ENCODE results near the gene THRB. TPM values are rescaled to one million over a fixed set of nuclear protein-coding genes. Genes with fewer than 3 reads are reported as not detected.

The THRB gene
- total RNA-seq, 4 donors from 2014 or later, result 3.7 to 11.3 (median 6.1) TPM

DNA sequence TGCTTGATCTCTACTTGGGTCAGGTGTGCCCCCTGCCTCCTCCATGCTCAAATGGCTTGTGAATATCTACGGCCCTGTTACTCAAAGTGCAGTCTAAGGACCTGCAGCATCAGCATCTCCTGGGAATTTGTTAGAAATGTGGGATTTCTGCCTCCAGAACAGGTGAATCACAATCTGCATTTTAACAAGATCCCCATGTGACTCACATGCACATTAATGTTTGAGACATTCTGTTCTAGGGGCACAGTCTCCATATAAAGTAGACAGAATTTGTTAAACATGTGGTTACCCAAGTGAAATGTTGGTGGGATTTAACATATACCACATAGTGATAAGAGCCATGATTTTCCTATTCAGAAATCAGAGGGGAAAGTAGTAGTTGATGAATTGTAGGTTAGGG, 293.3 kb downstream of the THRB start:
- DNase-seq, result no peak
- Histone ChIP-seq H3K36me3 (no peaks in the 10 kb centered on the region), H3K27ac (no peak overlapping the region), H3K9me3 (no peaks in the 10 kb centered on the region), H3K4me1 (no peaks in the 10 kb centered on the region), H3K27me3 (no peaks in the 10 kb centered on the region), H3K4me3 (no peak overlapping the region)
- intact Hi-C loops (cut with DNase I), result no loop called here
- TF ChIP-seq, protein P1, sequence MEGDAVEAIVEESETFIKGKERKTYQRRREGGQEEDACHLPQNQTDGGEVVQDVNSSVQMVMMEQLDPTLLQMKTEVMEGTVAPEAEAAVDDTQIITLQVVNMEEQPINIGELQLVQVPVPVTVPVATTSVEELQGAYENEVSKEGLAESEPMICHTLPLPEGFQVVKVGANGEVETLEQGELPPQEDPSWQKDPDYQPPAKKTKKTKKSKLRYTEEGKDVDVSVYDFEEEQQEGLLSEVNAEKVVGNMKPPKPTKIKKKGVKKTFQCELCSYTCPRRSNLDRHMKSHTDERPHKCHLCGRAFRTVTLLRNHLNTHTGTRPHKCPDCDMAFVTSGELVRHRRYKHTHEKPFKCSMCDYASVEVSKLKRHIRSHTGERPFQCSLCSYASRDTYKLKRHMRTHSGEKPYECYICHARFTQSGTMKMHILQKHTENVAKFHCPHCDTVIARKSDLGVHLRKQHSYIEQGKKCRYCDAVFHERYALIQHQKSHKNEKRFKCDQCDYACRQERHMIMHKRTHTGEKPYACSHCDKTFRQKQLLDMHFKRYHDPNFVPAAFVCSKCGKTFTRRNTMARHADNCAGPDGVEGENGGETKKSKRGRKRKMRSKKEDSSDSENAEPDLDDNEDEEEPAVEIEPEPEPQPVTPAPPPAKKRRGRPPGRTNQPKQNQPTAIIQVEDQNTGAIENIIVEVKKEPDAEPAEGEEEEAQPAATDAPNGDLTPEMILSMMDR (IDR thresholded peaks at IDR 0.05), result no peak
- TF ChIP-seq POLR2A (IDR thresholded peaks at IDR 0.05), result no peak
- WGBS, 2 donors, result 100% methylated on average over 1 of the region's 1 CpG

DNA sequence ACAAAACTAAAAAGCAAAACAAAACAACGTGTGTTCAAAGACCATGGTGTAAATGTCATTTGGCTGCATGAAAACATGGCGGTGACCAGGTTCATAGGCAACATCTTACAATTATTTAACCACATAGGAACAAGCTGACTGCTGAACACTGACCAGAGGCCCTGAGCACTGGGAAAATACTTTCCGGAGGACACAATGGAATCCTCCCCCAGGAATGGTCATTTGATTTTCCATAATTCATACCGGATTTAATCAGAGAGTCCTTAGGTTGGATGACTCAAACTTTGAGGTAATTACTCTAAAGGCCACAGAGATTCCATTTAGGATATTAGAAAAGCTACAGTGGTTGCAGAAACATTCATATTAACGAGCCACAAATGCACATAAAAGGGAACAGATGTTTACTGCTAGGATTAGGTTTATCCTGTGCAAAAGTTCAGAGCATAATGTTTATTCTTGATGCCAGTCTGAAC, 294.8 kb downstream of the THRB start:
- no peaks in the 10 kb centered on the region for H3K36me3 ChIP-seq
- intact Hi-C loops (cut with DNase I), result no loop called here
- DNase-seq, result no peak
- no peaks in the 10 kb centered on the region for H3K9me3 ChIP-seq
- no peak overlapping the region for H3K4me3 ChIP-seq
- WGBS, 2 donors, result 62 to 73% methylated on average over 5 of the region's 5 CpGs
- no peak for TF ChIP-seq POLR2A (IDR thresholded peaks at IDR 0.05)
- TF ChIP-seq, protein P1 (IDR thresholded peaks at IDR 0.05), result no peak
- H3K27ac ChIP-seq, result no peak overlapping the region
- no peaks in the 10 kb centered on the region for H3K4me1 ChIP-seq
- no peaks in the 10 kb centered on the region for H3K27me3 ChIP-seq

DNA sequence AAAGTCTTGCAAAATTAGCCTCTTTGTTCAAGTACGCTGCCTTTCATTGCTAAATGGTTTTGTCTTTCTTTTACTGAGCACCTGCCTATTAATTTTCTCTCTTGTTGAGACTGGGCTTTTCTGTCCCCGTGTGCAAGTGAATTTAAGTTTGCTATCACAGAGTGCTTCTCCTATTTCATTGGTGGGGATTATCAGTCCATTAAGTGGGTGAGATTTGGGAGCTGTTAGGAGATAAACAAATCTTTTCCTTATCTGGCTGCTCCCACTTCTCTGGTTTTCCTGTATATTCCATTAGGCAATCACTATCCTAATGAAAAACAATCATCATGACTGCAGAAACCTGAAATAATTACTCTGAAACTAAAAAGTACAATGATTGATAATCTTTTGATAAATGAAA, 295.4 kb downstream of the THRB start:
- no peak for TF ChIP-seq POLR2A (IDR thresholded peaks at IDR 0.05)
- TF ChIP-seq, protein P1 (IDR thresholded peaks at IDR 0.05), result no peak
- H3K9me3 ChIP-seq, result no peaks in the 10 kb centered on the region
- H3K27ac ChIP-seq, result no peak overlapping the region
- intact Hi-C loops (cut with DNase I), result no loop called here
- 78 to 83% methylated on average over 2 of the region's 2 CpGs for WGBS, 2 donors
- H3K4me3 ChIP-seq, result no peak overlapping the region
- no peaks in the 10 kb centered on the region for H3K4me1 ChIP-seq
- DNase-seq, result no peak
- H3K27me3 ChIP-seq, result no peaks in the 10 kb centered on the region
- no peaks in the 10 kb centered on the region for H3K36me3 ChIP-seq

DNA sequence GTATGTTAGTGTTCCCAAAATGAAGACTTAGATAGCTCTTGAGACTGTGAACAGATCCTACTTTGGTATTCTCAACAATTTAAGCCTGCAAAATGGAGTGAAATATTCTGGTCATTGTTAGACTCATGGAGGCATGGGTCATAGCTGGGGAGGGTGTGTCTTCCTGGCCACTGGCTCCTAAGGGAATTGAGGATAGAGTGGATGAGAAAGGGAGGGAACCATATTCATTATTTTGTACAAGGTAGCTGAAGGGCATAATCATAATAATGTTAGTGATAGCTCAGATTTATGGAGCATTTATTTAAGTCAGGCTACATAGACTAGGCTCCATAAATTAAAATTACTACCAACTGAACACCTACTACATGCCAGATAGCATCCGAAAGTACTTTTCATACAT, 295.9 kb downstream of the THRB start:
- TF ChIP-seq, protein P1 (IDR thresholded peaks at IDR 0.05), result no peak
- no peak for TF ChIP-seq POLR2A (IDR thresholded peaks at IDR 0.05)
- 80 to 100% methylated on average over 1 of the region's 1 CpG for WGBS, 2 donors
- Histone ChIP-seq H3K27ac (no peak overlapping the region), H3K4me1 (no peaks in the 10 kb centered on the region), H3K27me3 (no peaks in the 10 kb centered on the region), H3K9me3 (no peaks in the 10 kb centered on the region), H3K36me3 (no peaks in the 10 kb centered on the region), H3K4me3 (no peak overlapping the region)
- no peak for DNase-seq
- intact Hi-C loops (cut with DNase I), result no loop called here

DNA sequence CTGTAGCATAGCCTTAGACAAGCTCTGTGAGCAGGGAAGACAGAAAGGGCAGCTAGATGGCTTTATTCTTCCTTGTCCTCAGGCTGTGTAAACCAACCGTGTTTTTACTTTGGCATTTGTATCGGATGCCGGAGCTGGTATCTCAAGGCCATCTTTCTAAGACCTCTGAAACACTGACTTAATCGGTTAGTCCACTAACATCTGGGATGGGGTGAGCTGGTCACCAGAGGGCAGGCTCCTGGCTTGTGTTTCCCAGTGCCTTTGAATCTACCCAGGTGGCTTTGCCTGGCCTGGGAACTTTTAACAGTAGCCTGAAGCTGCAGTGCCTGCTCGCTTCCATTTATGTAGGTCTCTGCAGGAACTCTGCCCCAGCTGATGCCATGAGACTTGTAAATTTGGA, 296.8 kb downstream of the THRB start:
- Histone ChIP-seq H3K4me3 (no peak overlapping the region), H3K36me3 (no peaks in the 10 kb centered on the region), H3K4me1 (no peaks in the 10 kb centered on the region), H3K27me3 (no peaks in the 10 kb centered on the region), H3K27ac (no peak overlapping the region), H3K9me3 (no peaks in the 10 kb centered on the region)
- WGBS, 2 donors, result 98 to 100% methylated on average over 5 of the region's 5 CpGs
- intact Hi-C loops (cut with DNase I), result no loop called here
- no peak for DNase-seq
- TF ChIP-seq, protein P1 (IDR thresholded peaks at IDR 0.05), result no peak
- TF ChIP-seq POLR2A (IDR thresholded peaks at IDR 0.05), result no peak

Data from esophagus squamous epithelium (tissue), 5 donors.